ENCODE data around the gene ZNF236.
"Not testable (repeated sequence)": the region's sequence is repeated elsewhere in the genome, so short reads cannot be mapped to it uniquely, and the experiment has no call there.

Gene ZNF236

GRCh38 chr18:76822506-76823160, at the start of gene ZNF236:
ZNF236 (plus strand) TSS chr18:76822557; CDS start chr18:76822608, 51 bp downstream.
- DNase-seq (ENCODE audit: low read depth in 1 of 2, low spot score in 1 of 2), result peak; percentile 42 to 46

GRCh38 chr18:76772665-76773064, 49.7 kb upstream of the ZNF236 start:
- DNase-seq (ENCODE audit: low read depth in 1 of 2, low spot score in 1 of 2), result no peak

- DNase-seq (ENCODE audit: low read depth in 1 of 2, low spot score in 1 of 2), result not testable (repeated sequence)
Measured at GRCh38 chr18:76777036-76777435, 45.3 kb upstream of the ZNF236 start.

GRCh38 chr18:76783786-76784484, 38.4 kb upstream of the ZNF236 start:
- no peak for DNase-seq (ENCODE audit: low read depth in 1 of 2, low spot score in 1 of 2)

- DNase-seq (ENCODE audit: low read depth in 1 of 2, low spot score in 1 of 2), result no peak
Measured at GRCh38 chr18:76785872-76786271, 36.5 kb upstream of the ZNF236 start.

- no peak for DNase-seq (ENCODE audit: low read depth in 1 of 2, low spot score in 1 of 2)
Measured at GRCh38 chr18:76788571-76789317, 33.6 kb upstream of the ZNF236 start.

DNA sequence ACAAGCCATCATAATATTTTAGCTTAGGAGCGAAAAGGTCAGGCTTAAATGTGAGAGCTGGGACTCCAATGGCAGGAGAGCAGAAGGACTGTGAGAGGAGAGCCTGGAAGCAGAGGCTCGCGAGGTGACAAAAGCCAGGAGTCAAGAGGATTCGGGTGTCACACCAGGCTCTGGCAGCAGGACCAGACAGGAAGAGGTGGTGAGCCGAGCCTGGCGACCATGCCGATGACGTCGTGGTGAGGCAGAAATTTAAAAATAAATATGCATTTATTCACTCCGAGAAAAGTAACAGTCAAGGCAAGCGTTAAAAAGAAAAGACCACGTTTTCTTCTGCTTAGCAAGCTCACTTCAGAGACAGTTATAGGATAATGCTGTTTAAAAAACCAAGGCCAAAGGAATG, 31.3 kb upstream of the ZNF236 start:
- DNase-seq (ENCODE audit: low read depth in 1 of 2, low spot score in 1 of 2), result no peak

GRCh38 chr18:76791642-76792041, 30.7 kb upstream of the ZNF236 start:
- DNase-seq (ENCODE audit: low read depth in 1 of 2, low spot score in 1 of 2), result no peak

DNA sequence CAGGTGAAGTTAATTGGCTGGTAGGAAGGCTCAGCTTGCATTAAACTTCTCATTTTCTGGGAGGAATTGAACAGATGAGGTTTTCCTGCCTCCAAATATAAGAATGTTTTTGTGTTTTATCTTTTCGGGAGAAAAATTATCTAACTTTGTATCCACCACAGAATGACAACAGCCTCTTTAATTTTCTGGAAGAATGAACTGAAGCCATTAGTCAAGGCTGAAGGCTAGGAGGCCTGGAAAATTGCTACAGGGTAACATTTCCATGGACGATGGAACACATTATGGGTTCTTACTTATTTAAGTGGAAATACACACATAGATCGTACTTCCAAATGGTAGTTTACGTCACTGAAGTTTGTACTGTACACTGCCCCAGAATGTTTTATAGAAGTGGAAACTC, 28.0 kb upstream of the ZNF236 start:
- no peak for DNase-seq (ENCODE audit: low read depth in 1 of 2, low spot score in 1 of 2)

DNA sequence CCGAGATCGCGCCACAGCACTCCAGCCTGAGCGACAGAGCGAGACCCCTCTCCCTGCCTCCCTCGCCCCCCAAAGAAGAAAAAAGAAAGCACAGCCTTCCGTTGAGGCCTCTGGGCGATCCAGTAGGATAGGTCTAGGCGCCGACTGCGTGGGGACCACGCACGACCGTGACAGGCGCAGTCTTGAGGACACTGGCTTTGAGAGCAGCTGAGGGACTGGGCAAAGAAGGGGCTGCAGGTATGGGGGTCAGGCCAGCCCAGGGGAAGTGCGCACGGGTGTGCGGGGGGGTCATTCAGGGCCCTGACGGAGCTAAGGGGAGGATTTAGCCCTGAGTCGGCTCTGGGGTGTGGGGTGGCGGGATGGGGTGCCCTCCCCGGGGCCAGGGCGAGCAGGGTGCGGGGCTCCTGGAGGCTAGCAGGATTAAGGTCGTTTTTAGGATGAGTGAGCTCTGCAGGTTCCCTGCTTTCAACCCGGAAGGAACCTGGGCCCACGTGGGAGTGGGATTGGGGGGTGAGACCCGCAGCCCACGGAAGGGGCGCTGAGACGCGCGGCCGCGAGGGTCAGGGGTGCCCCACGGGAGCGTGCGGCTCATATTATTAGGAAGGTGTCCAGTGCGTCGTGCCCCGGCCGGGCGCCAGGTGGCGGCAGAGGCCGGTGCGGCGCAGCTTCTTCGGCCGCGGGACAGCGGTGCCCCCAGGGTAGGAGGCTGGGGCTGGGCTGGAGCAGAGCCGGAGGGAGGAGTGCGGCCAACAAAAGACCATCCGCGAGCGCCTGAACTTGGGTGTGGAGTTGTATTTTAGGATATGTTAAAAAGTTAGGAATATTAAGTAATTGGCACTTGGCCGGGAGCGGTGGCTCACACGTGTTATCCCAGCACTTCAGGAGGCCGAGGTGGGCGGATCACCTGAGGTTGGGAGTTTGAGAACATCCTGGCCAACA, 20.5 kb upstream of the ZNF236 start:
- DNase-seq (ENCODE audit: low read depth in 1 of 2, low spot score in 1 of 2), result no peak

- DNase-seq (ENCODE audit: low read depth in 1 of 2, low spot score in 1 of 2), result no peak
Measured at GRCh38 chr18:76803413-76803812, 18.9 kb upstream of the ZNF236 start.

DNA sequence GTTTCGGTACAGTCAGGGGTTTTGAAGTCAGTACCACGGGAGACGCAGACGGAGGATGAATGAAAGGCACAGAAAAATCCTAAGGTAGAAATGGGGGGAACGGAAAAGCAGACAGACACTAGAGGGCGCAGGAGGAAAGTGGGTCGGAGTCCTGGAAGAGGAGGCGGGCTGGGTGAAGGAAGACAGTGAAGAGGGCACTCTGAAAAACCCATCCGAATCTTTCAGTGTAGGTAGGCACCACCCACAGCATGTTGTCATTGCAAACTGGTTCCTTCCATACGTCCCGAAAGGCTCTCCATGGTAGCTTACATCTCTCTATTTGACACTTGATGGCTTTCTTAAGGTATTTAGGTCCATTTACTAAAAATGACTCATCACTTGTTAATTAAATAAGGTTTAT, 18.5 kb upstream of the ZNF236 start:
- DNase-seq (ENCODE audit: low read depth in 1 of 2, low spot score in 1 of 2), result peak; percentile 42 to 61

DNA sequence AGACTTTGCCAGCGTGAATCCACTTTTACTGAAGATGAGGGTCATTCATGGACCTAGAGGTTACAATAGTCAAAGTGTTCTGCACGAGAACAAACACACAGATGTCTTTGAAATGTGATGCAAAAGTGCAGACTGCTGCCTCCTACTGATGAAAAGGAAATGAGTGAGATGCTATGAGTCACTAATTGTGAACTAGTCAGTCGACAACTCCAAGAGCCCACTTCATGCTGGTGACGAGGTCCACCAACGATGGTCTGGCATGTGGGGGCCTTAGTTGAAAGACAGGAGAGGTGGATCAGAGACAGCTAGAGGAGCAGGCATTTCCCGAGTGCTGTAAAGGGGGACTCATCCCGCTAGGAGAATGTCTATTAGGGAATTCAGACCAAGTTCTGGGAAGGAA, 17.1 kb upstream of the ZNF236 start:
- DNase-seq (ENCODE audit: low read depth in 1 of 2, low spot score in 1 of 2), result no peak

- DNase-seq (ENCODE audit: low read depth in 1 of 2, low spot score in 1 of 2), result no peak
Measured at GRCh38 chr18:76806301-76806700, 16.1 kb upstream of the ZNF236 start.

GRCh38 chr18:76808561-76808960, 13.8 kb upstream of the ZNF236 start:
- no peak for DNase-seq (ENCODE audit: low read depth in 1 of 2, low spot score in 1 of 2)

- not testable (repeated sequence) for DNase-seq (ENCODE audit: low read depth in 1 of 2, low spot score in 1 of 2)
Measured at GRCh38 chr18:76811530-76811929, 10.8 kb upstream of the ZNF236 start.

GRCh38 chr18:76814256-76814655, 8.1 kb upstream of the ZNF236 start:
- DNase-seq (ENCODE audit: low read depth in 1 of 2, low spot score in 1 of 2), result no peak

GRCh38 chr18:76816127-76816526, 6.2 kb upstream of the ZNF236 start:
- no peak for DNase-seq (ENCODE audit: low read depth in 1 of 2, low spot score in 1 of 2)

DNA sequence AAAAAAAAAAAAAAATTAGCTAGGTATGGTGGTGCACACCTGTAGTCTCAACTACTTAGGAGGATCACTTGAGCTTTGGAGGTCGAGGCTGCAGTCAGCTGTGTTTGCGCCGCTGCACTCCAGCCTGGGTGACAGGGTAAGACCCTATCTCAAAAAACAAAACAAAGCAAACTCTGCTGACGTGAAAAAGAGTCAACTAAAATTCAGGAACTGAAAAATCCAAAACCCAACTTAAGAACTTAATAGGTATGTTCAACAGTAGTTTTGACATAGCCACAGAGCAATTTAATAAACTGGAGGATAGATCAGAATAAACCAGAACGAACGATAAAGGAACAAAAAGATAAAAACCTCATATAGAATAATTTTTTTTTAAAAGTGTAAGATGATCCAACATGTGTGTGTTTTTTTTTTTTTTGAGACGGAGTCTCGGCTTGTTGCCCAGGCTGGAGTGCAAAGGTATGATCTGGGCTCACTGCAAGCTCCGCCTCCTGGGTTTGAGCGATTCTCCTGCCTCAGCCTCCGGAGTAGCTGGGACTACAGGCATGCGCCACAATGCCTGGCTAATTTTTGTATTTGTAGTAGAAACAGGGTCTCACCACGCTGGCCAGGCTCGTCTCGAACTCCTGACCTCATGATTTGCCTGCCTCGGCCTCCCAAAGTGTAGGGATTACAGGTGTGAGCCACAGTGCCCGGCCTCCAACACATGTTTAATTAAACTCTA, 4.3 kb upstream of the ZNF236 start:
- no peak for DNase-seq (ENCODE audit: low read depth in 1 of 2, low spot score in 1 of 2)

DNA sequence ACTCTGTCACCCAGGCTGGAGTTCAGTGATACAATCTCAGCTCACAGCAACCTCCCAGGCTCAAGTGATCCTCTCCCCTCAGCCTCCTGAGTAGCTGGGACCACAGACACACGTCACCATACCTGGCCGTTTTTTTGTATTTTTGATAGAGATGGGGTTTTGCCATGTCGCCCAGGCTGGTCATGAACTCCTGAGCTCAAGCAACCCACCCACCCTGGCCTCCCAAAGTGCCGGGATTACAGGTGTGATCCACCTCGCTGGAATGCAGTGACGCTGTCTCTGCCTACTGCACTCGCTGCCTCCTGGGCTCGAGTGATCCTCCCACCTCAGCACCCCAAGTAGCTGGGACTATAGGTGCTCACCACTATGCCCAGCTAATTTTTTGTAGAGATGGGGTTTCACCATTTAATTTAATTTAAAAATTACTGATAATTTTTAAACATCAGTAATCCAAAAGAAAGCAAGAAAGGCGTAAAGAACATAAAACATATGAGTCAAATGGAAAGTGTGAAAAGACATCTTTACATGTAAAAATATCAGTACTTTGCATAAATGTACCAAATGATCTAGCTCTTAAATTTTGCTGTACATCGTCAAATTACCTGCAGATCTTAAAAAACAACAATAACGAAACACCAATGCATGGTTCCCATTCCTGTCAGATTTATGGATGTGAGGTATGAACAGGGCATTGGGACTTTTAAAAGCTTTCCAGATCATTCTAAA, 2.8 kb upstream of the ZNF236 start:
- no peak for DNase-seq (ENCODE audit: low read depth in 1 of 2, low spot score in 1 of 2)
